VCaP (cell line): Measurements from ENCODE around the gene CCNE1.

Source experiments
- H3K27ac ChIP-seq: fragments of 450-650 bp; 2 replicates; pipeline ENCODE4 v1.5.1; 2017
- TF ChIP-seq, protein P1 (sequence below): fragments of 450-650 bp; conservative IDR thresholded peaks from 2 replicates; pipeline ENCODE4 v1.5.1; 2017; ENCODE audit warnings: mild to moderate bottlenecking, moderate library complexity

The CCNE1 gene

DNA sequence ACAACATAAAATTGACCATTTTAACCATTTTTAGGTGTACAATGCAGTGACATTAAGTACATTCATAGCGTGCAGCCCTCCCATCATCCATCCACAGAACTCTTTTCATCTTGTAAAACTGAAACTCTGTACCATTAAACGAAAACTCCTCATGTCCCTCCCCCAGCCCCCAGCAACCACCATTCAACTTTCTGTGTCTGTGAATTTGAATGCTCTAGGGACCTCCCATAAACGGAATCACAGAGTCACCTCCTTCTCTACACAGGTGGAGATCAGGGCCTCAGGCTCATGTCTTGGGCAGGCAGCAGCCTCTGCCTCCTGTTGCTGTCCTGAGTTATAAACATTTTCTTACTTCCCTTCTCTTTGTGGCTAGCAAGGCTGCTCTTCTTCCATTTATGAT, 7.3 kb upstream of the CCNE1 start:
- no peak overlapping the region for H3K27ac ChIP-seq
- TF ChIP-seq, protein P1, sequence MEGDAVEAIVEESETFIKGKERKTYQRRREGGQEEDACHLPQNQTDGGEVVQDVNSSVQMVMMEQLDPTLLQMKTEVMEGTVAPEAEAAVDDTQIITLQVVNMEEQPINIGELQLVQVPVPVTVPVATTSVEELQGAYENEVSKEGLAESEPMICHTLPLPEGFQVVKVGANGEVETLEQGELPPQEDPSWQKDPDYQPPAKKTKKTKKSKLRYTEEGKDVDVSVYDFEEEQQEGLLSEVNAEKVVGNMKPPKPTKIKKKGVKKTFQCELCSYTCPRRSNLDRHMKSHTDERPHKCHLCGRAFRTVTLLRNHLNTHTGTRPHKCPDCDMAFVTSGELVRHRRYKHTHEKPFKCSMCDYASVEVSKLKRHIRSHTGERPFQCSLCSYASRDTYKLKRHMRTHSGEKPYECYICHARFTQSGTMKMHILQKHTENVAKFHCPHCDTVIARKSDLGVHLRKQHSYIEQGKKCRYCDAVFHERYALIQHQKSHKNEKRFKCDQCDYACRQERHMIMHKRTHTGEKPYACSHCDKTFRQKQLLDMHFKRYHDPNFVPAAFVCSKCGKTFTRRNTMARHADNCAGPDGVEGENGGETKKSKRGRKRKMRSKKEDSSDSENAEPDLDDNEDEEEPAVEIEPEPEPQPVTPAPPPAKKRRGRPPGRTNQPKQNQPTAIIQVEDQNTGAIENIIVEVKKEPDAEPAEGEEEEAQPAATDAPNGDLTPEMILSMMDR: no peak

DNA sequence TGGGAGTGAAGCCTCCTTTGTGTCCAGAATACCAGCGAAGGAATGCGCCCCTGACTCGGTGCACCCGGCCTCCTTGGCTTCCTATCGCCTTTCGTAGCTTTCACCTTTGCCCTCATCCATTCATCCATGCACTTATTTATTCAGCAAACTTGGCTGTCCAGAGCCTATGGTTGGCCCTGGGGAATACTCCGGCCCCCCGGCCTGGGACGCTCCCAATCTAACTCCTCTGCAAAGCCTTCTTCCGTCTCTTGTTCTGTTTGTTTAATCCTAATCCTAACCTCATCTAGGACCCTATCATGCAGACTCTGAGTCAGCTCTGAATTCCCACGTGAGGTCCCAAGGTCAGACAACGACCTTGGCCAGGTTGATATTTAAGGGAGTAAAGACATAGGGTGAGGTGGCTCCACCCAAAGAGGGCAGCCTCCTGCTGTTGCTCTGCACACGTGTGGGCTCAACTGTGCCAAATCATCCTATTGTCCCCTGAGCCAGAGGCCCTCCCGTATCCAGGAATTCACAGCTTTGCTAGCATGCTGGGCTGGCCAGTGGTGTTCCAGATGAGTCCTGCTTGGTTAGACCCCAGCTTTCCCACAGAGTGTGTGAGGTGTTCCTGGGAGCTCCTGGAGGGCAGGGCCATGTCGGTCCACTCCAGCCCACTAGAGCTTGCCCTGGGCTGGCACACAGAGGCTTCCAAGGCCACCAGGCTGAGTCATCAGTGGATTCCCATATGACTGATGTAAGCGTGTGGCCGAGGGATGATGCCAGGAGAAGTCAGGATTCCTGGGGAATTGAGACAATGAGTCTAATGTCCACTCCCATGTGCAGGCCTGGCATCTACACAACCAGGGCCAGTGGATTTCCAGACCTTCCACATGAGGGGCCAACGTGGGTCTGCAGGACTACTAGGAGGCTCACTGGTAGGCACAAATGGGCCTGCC, 6.5 kb upstream of the CCNE1 start:
- TF ChIP-seq, protein P1: no peak
- no peak overlapping the region for H3K27ac ChIP-seq

DNA sequence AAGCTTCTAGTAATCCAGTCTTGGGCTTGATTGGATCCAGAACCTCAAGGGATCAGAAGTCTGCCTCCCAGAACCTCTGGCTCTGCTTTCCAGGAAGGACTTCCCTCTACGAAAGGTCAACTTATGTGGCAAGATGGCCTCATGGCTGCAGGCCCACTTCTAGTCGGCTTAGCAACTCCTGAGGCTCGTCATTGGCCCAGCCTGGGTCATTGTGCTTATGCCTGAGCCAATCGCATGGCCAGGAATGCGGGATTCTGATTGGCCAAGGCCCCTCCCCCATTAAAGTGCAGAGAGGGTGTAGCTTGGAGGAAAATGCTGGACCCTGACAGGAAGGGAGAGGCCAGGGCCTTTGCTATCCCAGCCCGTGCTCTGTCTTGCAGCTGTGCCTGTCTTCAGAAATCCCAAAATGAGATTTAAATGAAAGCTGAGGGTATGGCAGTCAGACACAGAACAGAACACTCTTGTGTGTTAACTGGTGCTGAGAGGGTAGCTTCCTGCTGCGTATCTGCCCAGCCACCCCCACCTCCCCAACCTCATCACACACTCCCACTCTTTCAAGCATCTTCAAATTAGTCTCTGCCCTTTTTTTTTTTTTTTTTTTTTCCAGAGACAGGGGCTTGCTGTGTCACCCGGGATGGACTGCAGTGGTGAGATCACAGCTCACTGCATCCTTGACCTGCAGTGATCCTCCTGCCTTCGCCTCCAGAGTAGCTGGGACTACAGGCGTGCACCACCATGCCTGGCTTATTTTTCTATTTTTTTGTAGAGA, 5.5 kb upstream of the CCNE1 start:
- H3K27ac ChIP-seq: no peak overlapping the region
- TF ChIP-seq, protein P1: no peak

DNA sequence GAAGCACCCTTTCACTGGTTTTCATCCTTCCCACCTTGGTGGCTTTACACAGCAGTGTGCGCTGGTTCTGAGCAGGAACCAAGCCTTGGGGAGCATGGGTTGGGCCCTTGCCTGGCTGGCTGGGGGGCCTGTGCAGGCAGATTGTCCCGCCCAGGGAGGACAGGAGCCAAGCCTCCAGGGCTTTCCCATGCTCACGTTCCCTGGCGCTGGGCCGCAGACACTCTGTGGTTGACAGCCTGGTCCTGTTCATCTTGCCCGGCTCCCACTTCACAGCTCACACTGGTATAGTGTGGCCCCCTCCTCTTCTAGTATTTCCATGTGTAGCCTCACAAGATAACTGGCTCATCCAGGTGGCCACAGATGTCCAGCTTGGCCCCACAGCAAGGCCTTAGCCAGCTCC, 4.6 kb upstream of the CCNE1 start:
- TF ChIP-seq, protein P1: no peak
- no peak overlapping the region for H3K27ac ChIP-seq

DNA sequence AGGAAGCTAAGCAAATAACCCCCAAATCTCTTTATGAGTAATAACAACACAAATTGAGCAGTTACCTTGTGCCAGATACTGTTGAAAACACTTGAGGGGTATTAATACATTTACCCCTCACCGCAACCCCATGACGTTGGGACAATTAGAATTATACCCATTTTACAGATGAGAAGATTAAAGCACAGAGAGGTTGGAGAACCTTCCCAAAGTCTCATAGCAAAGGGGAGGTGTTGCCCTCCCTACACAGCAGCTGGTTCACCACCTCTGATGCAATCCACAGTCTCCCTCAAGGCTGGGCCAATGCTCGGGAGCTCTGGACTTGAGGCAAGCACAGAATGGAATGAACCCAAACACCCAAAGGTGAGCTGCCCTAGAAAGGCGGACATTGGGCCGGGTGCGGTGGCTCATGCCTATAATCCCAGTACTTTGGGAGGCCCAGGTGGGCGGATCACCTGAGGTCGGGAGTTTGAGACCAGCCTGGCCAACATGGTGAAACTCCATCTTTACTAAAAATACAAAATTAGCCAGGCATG, 3.9 kb upstream of the CCNE1 start:
- no peak overlapping the region for H3K27ac ChIP-seq
- TF ChIP-seq, protein P1: no peak

DNA sequence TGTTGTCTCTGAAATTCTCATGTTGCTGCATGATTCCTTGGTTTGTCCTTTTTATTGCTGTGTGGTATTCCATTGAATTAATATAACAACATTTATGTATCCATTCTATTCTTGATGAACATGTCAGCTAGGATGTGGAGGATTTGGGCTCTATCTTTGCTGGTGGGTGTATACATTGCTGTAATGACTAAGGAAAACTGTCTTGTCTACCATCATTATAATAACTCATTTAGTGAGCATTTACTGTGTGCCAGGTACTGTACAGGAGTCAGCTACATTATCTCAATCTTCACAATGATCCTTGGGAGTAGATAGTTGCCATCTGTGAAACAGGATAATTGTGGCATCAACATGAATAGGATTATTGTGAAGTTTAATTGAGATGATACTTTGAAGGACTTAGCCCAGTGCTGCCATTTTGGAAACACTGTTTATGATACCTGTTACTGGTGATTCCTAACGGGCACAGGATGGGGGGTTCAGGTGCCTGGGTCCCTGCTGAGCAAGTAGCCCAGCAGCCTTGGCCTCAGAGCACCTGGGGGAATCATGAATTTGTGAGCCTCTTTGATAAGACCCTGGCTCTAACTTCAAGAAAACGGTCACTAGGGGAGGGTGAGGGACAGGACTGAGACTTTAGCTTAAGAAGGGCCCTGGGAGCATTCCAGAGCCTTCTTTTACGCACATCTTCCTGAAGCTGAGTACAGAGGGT, 1.8 kb upstream of the CCNE1 start:
- TF ChIP-seq, protein P1: no peak
- H3K27ac ChIP-seq: peak overlapping the region; percentile 69
